Left kidney (tissue), 2 donors: Measurements from ENCODE around the gene FN3K. TPM values are rescaled to one million over a fixed set of nuclear protein-coding genes. Genes with fewer than 3 reads are reported as not detected.

Experiments used
- DNase-seq: peaks from one replicate; pipeline ENCODE4 v3.0.0-alpha.2; 2013
- polyA plus RNA-seq: library from polyadenylated mRNA; unstranded; fragments of 120-200 nt; gene quantifications from one replicate; pipeline ENCODE4 v1.2.1, GENCODE V29; 2013; ENCODE audit not compliant: insufficient read length

Gene FN3K
- polyA plus RNA-seq, 1 donor, result 29.7 TPM

DNA sequence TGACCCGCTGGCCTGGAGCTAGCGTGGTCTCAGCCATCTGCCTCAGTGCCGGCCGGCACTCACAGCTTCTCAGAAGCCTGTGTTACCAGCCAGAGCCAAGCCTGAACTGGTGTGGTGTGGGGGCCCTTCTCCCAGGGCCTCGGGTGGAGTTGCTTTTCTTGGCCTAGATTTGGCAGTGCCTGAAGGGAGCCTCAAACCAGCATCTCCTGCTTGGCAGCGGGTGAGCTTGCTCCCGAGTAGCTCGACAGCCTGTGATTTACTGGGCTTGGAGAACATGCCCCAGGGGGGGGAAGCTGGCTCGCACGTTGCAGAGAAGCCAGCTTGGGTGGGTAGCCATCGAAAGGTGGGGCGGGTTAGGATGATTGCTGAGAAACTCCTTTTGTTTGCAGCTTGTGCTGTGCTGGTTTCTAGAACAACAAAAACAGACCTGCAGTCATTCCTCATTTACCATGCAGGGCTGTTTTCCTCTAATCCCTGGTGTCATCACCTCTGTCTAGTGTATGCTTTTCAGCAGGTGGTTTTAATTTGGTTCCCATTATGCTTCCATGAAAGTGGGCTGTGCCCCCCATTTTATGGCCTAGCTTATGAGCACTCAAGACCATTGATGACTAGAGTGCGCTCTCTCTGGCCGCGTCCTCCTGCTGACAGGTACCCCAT, 58.7 kb downstream of the FN3K start:
- no peak for DNase-seq

DNA sequence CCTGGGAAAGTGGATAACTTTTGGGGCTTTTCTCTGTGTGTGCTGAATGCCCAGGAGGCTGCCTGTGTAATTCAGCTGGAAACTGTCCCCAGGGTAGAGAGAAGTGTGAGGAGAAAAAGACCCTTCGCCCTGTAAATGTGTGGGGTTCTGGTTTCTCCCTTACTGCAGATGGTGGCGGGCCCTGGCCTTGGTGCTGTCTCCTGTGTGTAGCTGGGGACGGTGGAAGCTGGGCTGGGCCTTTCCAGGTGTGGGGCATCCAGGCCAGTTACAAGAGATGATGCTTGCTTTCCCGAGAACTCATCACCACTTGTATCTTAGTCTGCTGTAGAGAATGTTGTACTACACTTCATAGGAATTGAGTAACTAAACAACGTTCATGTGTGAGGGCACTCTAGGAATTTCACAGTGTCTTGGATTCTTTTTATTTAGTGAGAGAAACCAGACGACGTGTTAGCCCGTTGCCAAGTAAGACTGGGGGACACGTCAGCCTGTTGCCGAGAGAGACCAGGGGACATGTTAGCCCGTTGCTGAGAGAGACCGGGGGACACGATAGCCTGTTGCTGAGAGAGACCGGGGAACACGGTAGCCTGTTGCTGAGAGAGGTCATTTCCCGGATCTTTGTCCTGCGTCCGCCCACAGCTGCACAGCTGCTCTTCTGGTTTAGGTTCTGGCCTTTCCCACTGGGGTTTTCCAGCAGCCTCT, 59.5 kb downstream of the FN3K start:
- DNase-seq, result no peak

DNA sequence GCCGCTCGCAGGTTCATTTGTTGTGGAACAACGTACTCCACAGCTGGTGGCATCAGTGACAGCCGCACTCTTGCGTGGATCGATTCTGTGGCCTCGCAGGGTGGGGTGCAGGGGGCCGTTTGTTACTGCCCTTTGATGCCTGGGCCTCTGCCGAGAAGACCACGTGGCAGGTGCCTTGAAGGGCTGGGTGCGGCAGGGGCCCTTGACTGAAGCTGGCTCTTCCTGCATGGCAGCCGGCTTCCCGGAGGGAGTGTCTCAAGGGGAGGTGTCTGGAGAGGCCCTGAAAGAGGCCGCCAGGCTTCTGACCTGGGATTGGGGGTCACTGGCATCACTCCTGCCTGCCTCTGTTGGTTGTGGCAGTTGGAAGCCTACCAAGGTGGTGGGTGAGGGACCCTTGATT, 60.2 kb downstream of the FN3K start:
- DNase-seq, result no peak

DNA sequence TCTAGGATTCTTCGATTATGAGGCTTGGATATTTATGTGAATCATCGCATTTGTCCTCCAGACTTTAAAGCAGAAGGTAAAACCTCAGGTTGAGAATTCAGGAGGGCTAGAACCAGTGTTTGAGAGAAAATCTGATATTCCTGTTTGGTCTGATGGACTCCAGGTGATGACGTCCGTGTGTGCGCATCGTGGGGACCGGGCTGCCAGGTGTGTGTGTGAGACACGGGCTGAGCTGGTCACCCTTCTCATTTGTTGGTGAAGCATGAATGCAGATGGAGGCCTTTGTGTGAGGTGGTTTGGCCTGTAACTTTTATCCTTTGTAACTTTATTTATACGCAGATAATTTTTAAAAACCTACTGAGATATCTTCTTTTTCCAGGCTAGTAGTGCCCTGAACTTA, 61.6 kb downstream of the FN3K start:
- DNase-seq, result no peak

DNA sequence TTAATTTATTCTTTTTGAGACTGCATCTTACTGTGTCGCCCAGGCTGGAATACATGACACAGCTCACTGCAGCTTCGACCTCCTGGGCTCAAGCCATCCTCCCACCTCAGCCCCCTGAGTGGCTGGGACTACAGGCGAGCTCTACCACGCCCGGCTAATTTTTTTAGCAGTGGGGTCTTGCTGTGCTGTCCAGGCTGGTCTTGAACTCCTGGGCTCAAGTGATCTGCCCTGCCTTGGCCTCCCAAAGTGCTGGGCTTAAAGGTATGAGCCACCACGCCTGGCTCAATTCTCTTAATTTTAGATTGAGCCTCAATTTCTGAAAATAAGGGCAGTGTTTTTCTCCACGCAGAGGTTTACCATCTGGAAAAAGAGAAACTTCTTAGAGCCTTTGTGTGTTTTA, 63.3 kb downstream of the FN3K start:
- no peak for DNase-seq

DNA sequence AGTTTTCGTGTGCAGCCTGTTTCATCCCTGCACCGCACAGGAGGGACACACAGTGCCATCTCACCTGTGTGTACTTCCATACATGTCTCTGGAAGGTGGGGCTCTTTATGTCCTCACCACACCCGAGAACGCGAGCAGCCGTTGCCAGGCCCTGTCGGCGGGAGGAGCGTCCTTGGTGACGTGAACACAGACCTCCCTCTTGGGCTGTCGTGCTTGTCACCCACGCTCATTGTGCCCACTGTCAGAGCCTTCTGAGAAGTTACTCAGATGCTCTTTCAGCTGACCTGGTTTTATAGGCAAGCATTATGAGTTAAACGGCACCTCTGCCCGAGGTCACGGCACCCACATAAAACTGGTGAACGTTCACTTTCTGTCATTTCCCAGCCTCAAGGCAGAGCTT, 64.2 kb downstream of the FN3K start:
- DNase-seq, result no peak

Other genes with a start within 250 kb of the FN3K start
- gene FOXK2, start 215.9 kb upstream of the FN3K start, polyA plus RNA-seq, result 38.3 TPM
- 106 TPM for gene WDR45B, start 87.2 kb upstream of the FN3K start, polyA plus RNA-seq
- 16.3 TPM for gene RAB40B, start 36.9 kb upstream of the FN3K start, polyA plus RNA-seq
- gene FN3KRP, start 18.9 kb upstream of the FN3K start, polyA plus RNA-seq, result 49.4 TPM
- 76.4 TPM for gene TBCD, start 16.4 kb downstream of the FN3K start, polyA plus RNA-seq
- 1.5 TPM for gene ZNF750, start 104.4 kb downstream of the FN3K start, polyA plus RNA-seq